NCI-H1105 (cell line): Measurements from ENCODE around the gene PRPH2.
"Not testable (repeated sequence)": the region's sequence is repeated elsewhere in the genome, so short reads cannot be mapped to it uniquely, and the experiment has no call there.

Experiments
- DNase-seq: peaks from one replicate; lab custom pipeline; 2025; lab: John Stamatoyannopoulos, UW

The PRPH2 gene

DNA sequence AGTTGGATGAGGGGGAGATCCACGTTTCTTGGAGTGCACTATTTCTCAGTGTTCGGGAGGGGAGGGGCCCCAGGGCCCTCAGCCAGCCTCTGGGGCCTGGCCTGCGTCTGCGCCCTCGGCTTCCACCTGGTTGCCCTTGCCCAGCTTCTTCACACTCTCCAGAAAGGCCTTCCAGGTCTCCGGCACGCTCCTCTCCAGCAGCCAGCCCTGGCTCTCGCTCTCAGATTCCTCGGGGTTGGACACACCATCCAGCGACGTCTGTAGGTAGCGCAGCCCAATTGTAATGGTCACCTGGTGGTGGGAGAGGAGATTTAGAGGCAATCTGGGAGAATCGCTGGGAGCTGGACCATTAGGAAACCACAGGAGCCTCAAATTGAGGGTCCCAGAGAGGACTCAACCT is 24.2 kb downstream of the PRPH2 start:
- DNase-seq = no peak

DNA sequence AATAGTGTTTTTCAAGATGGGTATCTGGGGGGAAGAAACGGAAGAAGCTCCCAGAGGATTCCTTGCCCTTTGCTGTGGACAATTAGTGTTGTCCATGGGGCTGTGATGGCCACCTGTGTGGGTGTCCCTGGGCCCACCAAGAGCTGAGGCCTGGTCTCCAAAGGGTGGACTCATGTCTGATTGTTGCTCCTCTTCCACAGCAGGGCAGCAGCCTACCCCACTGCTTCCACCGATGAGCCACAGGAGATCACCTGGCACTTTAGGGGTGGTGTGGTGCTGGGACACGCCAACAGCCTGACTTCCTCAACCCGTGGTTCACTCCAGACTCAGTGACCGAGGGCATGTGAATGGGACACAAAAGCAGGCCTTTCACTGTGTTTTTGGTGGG is 25.1 kb downstream of the PRPH2 start:
- DNase-seq = no peak

DNA sequence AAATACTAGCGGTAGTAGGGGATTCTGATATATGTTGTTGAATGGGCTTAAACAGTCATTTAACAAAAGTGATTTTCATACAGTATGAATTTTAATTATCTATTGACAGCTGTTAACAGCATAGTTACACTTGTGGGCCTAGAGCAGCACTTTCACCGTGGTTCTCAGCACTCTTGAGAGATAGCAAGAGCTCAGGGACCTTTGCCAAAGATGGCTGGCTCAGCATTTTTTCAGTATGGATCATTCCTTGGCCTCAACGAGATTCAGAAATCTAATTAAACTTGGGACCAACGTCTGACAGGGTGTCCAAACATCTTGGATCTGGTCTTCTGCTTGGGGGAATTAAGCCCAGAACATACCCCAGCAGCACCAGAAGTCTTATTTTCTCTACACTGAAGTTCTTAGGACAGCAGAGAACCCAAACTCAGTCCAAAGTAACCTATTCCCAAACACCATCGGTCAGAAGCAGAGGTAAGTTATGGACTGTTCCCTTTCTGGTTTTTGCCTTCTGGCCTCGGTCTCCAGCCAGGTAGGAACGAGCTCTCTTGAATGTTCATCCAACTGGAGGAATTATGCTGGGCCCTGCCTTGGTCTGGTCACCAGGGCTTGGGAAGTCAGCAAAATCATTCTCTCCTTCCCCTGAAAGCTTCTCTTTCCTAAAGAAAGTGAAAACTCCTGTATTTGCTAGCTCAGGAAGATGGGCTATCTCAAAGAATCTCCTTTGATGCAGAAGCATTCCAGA is 25.7 kb downstream of the PRPH2 start:
- no peak for DNase-seq

DNA sequence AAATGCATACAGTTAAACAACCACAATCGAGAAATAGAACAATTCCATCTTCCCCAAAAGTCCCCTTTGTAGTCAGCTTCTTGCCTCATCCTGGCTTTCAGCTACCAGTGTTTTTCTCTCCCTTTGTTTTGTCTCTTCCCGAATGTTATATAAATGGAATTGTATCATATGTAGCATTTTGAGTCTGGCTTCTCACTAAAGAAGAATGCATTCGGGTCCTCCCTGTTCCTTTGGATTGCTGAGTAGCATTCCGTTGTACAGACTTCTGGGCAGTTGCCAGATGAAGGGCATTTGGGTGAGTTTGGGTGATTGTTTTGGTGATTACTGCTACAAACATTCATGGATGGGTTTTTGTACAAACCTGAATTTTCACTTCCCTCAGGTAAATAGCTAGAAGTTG is 27.8 kb downstream of the PRPH2 start:
- no peak for DNase-seq

DNA sequence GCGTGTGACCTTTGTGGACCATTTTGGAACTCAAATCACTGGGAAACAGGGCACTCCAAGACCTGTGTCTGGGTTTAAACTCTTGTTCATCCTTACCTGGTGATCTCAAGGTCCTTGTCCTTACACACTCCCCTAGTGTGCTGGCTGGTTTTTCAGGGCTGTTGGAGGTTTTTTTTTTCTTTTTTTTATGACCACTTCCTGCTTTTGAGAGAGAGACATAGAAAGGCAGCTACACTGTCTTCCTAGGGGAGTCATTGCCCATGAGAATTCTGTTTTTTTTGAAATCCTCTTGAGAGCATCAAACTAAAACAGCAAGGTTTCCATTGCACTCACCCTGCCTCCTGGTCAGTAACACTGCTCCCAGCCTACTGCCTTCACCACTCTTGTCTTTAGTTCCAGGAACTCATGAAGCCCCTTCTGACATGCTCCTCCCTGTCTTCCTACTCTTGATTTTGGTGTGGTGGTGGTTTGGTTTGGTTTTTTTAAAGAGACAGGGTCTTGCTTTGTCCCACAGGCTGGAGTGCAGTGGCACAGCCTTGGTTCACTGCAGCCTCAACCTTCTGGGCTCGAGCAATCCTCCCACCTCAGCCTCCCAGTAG is 28.6 kb downstream of the PRPH2 start:
- no peak for DNase-seq

DNA sequence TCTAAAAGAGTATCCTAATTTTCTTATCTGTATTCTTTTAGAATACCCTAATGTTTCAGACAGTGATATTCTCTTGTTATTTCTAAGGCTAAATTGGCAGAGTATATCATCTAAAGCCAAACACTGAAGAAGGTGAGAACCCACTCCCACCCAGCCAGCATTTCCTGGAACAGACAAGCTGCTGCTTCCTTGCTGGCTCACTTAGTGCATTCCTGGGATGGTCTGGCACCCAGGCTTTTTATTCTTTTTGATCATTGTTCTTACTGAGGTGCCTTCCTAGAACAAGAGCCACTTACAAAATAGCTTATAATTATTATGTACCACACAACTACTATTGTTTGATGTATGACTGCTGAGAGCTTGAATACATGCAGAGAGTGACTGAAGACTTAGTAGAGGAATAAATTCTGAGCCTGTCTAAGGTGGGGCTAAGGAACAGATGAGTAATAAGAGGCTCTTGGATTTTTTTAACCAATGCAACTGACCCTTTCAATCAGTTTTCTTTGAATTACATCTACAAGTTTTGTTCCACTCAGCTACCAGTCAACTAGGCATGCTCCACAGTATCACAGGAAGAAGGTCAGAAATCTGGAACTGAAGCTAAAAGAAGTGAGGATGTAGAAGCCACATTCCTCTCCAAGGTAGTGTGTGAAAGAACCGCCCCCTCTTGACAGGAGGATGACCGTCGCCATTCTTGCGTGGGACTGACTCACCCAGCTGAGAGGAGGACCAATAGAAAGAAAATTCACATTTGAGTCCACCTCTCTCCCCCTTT is 30.1 kb downstream of the PRPH2 start:
- no peak for DNase-seq

DNA sequence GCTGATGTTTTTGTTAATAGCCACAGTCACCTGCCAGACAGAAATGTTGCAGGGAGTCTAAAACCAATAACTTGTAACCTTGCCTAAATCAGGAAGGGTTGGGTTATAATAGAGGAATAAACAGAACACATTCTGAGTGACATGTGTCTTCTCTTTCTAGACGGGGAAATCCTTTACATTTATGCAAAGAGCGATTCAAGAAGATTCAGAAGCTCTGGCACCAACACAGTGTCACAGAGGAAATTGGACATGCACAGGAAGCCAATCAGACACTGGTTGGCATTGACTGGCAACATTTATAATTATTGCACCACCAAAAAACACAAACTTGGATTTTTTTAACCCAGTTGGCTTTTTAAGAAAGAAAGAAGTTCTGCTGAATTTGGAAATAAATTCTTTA is 31.5 kb downstream of the PRPH2 start:
- no peak for DNase-seq

DNA sequence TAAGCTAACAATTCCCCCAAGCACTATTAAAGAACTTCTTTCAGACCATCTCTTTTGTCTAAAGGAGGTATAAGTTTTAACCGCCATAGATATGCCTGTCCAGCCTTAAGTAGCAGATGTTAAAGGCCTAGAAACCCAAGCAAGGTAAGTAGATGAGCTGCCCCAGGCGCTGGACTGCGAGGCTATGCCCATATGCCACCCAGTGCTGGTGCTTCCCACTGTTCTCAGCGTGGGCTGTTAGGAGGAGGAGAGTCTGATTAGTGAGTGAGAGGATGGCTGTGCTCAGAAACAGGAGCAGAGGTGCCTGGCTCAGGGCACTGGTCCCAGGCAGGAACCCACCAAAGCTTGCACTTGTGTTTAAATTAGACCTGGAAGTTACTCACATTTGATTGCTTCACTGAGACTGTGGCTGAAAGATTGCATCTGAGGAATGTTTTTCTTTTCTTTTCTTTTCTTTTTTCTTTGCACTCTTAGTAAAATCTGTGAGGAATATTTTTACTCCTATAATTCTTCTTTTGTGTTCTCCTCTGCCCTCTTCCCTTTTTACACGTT is 32.2 kb downstream of the PRPH2 start:
- no peak for DNase-seq

DNA sequence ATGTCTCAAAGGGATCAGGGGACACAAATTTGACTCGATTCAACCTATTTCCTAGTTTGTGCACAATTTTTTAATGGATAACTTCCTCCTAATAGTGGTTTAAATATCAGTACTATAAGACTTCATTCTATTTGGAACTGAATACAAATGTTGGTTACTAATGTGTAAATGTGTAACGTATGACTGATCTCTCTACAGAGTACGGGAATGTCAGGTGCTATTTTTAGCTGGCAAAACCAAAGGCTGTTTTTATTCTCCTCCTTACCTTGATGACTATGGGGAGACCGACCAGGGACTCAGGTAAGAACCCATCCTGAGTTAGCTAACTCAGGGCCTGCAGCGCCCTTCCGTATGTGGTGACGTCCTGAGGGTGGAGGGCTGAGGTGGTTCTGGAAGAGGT is 33.0 kb downstream of the PRPH2 start:
- DNase-seq = no peak

DNA sequence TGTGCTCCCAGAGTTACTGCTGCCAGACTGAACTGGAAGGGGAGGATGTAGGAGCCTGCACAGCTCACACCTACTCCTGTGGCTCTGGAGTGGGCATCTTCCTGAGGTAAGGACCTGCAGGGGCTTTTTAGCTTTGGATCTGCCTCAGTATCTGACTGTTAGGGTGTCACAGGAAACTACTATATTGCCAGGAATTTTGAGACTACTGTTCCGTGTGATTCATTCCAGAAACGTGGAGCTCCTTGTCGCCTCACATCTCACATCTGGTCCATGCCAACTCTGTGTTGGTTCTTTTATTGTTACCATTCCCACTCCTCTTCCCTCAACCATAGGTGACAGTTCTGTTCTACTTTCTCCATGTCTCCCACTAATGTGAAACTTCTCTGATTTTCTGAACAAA is 34.1 kb downstream of the PRPH2 start:
- no peak for DNase-seq

DNA sequence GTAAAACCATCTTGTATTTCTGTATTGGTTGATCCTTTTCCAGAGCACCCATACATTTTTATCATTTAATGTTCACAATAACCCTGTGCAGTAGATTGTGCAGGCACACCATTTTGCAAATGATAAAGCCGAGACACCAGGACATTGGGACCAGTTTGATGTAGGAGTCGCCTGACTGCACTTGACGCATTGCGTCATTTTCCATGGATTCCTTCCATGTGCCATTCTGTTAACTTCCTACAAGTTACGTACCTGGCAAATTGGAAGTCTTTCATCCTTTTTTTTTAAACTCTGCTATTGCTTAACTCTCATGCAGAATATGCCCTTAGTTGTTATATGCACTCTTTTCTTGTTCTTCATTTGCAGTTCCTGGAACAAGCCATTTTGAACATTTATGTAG is 43.0 kb downstream of the PRPH2 start:
- no peak for DNase-seq

DNA sequence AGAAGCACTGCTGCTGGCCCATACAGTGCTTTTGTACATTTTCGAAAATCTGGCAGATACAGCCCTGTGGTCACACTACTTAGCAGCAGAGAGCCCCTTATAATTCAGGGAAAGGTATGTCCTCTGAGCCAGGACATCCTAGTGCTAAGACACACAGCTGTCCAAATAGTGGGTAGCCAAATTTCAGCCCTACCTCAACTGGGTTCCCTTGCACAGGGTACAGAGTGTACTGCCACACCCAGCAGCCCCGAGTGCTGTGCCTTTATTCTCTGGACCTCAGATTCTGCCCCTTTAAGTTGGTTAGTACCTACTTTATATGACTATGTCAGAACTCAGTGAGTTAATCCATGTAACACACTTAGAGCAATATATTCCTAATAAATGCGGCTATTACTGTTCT is 47.6 kb downstream of the PRPH2 start:
- no peak for DNase-seq

DNA sequence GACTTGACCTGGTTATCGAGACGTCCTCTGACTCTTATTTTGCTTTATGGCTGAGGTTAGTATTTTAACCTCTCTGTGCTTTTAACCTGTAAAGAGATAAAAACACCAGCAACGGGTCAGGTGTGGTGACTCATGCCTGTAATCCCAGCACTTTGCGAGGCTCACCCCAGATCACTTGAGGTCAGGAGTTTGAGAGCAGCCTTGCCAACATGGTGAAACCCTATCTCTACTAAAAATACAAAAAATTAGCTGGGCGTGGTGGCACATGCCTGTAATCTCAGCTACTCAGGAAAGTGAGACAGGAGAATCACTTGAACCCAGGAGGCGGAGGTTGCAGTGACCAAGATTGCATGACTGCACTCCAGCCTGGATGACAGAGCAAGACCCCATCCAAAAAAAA is 48.0 kb downstream of the PRPH2 start:
- DNase-seq = not testable (repeated sequence)

DNA sequence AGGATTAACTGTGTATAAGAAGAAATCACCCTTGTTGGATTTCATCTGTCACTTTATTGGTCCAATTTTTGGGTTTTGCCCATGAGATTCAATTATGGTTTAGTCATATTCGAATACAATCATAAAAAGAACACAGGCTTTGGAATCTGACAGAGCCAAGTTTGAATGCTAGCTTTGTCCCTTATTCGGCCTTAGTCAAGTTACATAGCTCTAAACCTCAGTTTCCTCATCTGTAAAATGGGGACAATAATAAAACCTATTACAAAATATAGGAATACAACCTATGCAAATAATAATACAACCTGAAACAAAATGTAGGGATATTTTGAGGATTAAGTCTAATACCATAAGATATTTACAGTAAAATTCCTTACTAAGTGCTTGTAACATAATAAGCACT is 57.7 kb downstream of the PRPH2 start:
- no peak for DNase-seq

DNA sequence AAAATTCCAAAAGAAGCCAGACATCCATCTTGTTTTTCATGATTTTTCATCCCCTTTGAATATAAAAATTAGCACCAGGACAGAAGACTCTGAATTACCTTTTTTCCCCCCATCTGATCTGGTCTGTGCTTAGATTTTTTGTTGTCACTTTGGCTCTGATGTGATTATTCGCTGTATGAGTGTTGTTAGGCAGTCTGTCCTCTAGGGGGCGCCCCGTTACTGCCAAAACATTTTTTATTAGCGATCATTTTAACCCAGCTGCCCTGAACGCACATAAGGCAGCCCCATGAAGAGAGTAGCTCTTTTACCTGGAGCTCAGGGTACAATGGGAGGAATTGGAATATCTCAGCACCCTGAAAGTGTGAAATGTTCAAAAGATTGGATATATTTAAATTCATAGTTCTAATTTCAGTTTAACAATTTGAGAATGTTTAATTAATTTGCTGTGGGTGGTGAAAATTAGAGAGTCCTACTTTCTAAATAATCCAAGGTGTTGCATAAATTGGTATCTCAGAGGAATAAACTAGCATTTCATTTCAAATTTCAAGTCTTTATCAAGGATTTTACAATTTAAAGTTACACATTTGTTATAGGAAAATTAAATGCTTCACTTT is 60.8 kb downstream of the PRPH2 start:
- DNase-seq = peak; percentile 70

DNA sequence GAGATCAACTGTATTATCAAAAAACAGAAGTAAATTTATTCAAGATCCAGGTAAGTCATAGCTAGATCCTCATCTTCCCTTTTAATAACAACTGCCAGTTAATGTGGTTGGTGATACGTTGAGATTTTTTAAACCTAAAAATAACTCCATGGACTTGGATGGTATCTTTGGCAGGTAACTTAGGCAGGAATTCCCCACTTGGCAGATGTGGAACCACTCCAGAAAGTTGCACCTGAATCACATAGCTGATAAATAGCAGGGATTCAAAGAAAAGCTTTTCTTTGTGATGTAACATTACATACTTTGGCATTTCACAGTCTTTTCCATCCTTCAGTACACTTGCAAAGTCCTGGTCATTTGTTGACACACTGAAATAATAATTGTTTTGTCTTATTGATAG is 62.6 kb downstream of the PRPH2 start:
- DNase-seq = no peak

DNA sequence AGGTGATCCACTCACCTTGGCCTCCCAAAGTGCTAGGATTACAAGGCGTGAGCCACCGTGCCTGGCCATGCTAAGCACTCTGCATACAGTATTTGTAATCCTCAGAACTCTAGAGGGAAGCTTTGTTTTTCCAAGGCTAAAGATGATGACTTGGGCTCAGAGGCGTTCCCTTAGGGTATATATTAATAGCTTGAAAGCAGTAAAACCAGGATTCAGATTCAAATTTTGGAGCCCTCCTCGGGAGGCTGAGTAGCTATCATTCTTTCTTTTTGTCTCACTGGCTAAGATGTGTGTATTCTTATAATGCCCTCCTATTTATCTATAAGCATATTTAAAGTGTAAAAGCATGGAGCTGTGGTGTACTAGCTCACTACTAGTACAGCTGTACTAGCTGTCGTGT is 68.5 kb downstream of the PRPH2 start:
- no peak for DNase-seq

DNA sequence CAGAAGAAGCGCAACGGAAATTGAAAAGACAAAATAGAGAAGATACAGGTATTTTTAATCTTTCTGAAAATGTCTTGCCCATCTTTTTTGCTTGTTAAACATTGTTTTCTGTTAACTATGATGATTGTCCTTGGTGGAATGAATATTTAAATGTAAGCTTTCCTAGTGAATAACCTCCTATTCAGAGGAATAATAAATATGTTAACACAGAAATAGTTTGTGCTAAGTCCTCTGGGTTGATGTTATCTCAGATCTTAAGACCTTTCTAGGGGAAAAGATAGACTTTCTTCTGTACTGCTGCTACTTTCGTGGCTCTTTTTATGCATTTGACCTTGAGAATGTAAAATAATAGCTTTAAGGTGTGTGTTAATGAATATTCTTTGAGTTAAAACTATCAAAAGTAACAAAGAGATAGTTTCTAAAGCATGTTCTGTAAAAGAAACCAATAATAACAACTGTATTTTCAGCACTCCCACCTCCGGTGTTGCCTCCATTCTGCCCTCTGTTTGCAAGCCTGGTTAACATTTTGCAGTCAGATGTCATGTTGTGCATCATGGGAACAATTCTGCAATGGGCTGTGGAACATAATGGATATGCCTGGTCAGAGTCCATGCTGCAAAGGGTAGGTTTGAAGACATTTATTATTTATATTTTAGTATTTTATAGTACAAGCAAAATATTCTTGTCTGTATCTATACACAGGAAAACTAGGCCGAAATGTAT is 70.2 kb downstream of the PRPH2 start:
- DNase-seq = no peak
